LNCAP (cell line): ENCODE data around the gene SLC66A1.

Experiments used
- TF ChIP-seq, protein P1 (sequence below): fragments of 450-650 bp; IDR thresholded peaks from 2 replicates; pipeline ENCODE4 v1.5.1; 2017; ENCODE audit warnings: mild to moderate bottlenecking

Gene SLC66A1

GRCh38 chr1:19347533-19348172, 35.5 kb downstream of the SLC66A1 start:
- TF ChIP-seq, protein P1, sequence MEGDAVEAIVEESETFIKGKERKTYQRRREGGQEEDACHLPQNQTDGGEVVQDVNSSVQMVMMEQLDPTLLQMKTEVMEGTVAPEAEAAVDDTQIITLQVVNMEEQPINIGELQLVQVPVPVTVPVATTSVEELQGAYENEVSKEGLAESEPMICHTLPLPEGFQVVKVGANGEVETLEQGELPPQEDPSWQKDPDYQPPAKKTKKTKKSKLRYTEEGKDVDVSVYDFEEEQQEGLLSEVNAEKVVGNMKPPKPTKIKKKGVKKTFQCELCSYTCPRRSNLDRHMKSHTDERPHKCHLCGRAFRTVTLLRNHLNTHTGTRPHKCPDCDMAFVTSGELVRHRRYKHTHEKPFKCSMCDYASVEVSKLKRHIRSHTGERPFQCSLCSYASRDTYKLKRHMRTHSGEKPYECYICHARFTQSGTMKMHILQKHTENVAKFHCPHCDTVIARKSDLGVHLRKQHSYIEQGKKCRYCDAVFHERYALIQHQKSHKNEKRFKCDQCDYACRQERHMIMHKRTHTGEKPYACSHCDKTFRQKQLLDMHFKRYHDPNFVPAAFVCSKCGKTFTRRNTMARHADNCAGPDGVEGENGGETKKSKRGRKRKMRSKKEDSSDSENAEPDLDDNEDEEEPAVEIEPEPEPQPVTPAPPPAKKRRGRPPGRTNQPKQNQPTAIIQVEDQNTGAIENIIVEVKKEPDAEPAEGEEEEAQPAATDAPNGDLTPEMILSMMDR, result no peak

DNA sequence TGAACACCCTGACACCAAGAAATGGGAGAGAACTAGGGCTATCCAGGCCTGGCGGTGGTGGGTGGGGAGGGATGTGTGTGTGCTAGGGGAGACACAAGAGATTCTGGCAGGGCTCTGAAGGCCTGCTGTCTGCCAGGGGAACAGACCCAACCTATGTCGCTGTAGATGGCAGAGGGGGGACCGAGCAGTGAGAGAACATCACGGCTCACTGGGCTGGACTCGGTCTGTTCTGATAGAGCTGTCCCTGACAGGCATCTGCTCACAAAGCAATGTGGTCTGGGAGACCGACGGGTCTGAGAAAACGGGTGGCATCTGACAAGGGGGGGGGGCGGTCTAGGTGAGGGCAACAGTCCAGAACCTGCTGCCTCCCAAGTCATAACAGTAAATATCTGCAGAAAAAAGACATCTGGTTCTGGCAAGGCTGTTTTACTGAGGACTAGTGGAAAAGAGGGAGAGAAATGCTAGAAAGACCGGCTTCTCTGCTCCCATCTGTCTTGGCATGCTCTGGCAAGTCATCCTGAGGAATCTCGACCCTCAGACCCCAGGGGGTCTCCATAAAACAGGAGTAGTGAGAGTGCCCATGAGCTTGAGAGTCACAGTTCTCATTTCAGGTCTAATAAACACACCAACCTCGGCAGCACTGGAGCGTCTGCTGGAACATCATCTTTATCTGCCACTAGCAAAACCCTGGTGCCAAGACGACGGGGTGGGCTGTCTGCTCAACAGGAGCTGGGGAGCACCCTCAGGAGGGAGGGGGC, 36.5 kb downstream of the SLC66A1 start:
- TF ChIP-seq, protein P1, result no peak

GRCh38 chr1:19349999-19350398, 37.9 kb downstream of the SLC66A1 start:
- TF ChIP-seq, protein P1, result no peak

DNA sequence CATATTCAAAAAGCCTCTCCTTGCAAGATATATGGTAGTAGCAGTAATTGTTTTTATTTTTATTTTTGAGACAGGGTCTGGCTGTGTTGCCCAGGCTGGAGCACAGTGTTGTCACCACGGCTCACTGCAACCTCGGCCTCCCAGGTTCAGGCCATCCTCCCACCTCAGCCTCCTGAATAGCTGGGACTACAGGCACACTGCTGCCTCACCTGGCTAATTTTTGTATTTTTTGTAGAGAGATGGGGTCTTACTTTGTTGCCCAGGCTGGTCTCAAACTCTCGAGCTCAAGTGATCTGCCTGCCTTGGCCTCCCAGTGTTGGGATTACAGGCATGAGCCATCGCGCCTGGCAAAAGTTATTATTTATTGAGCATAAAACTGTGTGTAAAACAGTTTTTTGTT, 38.4 kb downstream of the SLC66A1 start:
- TF ChIP-seq, protein P1, result no peak

- TF ChIP-seq, protein P1, result no peak
Measured at GRCh38 chr1:19351873-19352272, 39.7 kb downstream of the SLC66A1 start.

DNA sequence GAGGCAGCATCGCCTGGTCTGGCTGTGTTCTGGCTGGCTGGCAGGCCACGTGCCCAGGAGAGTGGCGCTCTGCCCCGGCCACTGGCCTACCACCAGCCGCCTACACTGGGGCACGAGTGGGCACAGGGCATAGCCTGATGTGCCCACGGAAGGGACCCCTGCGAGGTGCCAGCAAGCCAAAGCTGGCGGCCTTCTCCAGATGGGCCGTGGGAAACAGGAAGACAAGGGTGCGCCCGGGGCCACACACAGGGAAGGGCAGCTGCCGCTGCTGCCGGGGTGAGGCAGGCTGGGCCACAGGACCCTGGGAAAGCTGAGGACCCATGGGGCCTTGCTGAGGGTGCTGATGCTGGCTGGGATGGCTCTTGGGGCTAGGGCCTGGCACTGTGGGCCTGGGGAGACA, 40.7 kb downstream of the SLC66A1 start:
- TF ChIP-seq, protein P1, result no peak

GRCh38 chr1:19353596-19353995, 41.5 kb downstream of the SLC66A1 start:
- TF ChIP-seq, protein P1, result no peak
